HepG2 (cell line): Measurements from ENCODE around the gene PLXND1. TPM values are rescaled to one million over a fixed set of nuclear protein-coding genes. Genes with fewer than 3 reads are reported as not detected.

Experiments used
- ARID3A ChIP-seq: IDR thresholded peaks from 2 replicates; pipeline ENCODE4 v1.6.1; 2012; ENCODE audit warnings: low read depth, low read length, improper control_type of control experiment
- ATF7-NPFF ChIP-seq: sonication (generic); formaldehyde crosslinking; IDR thresholded peaks from 2 replicates; pipeline ENCODE4 v1.8.1; 2023; ENCODE audit warnings: mild to moderate bottlenecking, low read depth, missing genetic modification reagents, moderate library complexity
- CERS6 ChIP-seq: sonication (generic); formaldehyde crosslinking; IDR thresholded peaks from 2 replicates; pipeline ENCODE4 v1.5.0; 2020; ENCODE audit warnings: missing genetic modification reagents
- DNMT1 ChIP-seq: sonication (generic); formaldehyde crosslinking; IDR thresholded peaks from 2 replicates; pipeline ENCODE4 v1.5.1; 2020; ENCODE audit warnings: mild to moderate bottlenecking, missing genetic modification reagents
- HDAC2 ChIP-seq: sonication (generic); formaldehyde crosslinking; IDR thresholded peaks from 2 replicates; pipeline ENCODE4 v1.4.0; 2020; ENCODE audit warnings: missing genetic modification reagents
- JARID2 ChIP-seq: sonication (generic); formaldehyde crosslinking; IDR thresholded peaks from 2 replicates; pipeline ENCODE4 v1.8.1; 2023; ENCODE audit warnings: missing genetic modification reagents, inconsistent platforms; ENCODE audit not compliant: insufficient replicate concordance
- LRRFIP1 ChIP-seq: sonication (generic); formaldehyde crosslinking; conservative IDR thresholded peaks from 2 replicates; pipeline ENCODE4 v1.4.0; 2020; ENCODE audit warnings: missing genetic modification reagents
- MTF2 ChIP-seq: sonication (generic); formaldehyde crosslinking; IDR thresholded peaks from 2 replicates; pipeline ENCODE4 v1.5.0; 2020; ENCODE audit warnings: missing genetic modification reagents, borderline replicate concordance
- MZF1 ChIP-seq: sonication (generic); formaldehyde crosslinking; IDR thresholded peaks from 2 replicates; pipeline ENCODE4 v1.8.1; 2023; ENCODE audit warnings: mild to moderate bottlenecking, missing genetic modification reagents, borderline replicate concordance
- TMF1 ChIP-seq: sonication (generic); formaldehyde crosslinking; IDR thresholded peaks from 2 replicates; pipeline ENCODE4 v1.8.1; 2022; ENCODE audit warnings: low read depth, missing genetic modification reagents
- ZBED4 ChIP-seq: sonication (generic); formaldehyde crosslinking; IDR thresholded peaks from 2 replicates; pipeline ENCODE4 v1.4.0; 2020; ENCODE audit warnings: missing genetic modification reagents, borderline replicate concordance
- ZBTB42 ChIP-seq: sonication (generic); formaldehyde crosslinking; IDR thresholded peaks from 2 replicates; pipeline ENCODE4 v1.5.0; 2020; ENCODE audit warnings: mild to moderate bottlenecking, missing genetic modification reagents
- ZFP36L1 ChIP-seq: sonication (generic); formaldehyde crosslinking; IDR thresholded peaks from 2 replicates; pipeline ENCODE4 v1.8.0; 2022; ENCODE audit warnings: mild to moderate bottlenecking, missing genetic modification reagents, moderate library complexity
- ZKSCAN5 ChIP-seq: sonication (generic); formaldehyde crosslinking; IDR thresholded peaks from 2 replicates; pipeline ENCODE4 v1.5.1; 2020; ENCODE audit warnings: mild to moderate bottlenecking, missing genetic modification reagents
- ZNF496 ChIP-seq: sonication (generic); formaldehyde crosslinking; IDR thresholded peaks from 2 replicates; pipeline ENCODE4 v1.8.1; 2023; ENCODE audit warnings: mild to moderate bottlenecking, moderate library complexity, missing genetic modification reagents; ENCODE audit not compliant: insufficient replicate concordance
- ZNF556 ChIP-seq: sonication (generic); formaldehyde crosslinking; IDR thresholded peaks from 2 replicates; pipeline ENCODE4 v1.4.0; 2020; ENCODE audit warnings: mild to moderate bottlenecking, missing genetic modification reagents, borderline replicate concordance
- ZNF629 ChIP-seq: sonication (generic); formaldehyde crosslinking; conservative IDR thresholded peaks from 2 replicates; pipeline ENCODE4 v1.5.0; 2020; ENCODE audit warnings: missing genetic modification reagents
- ZNF724P ChIP-seq: sonication (generic); formaldehyde crosslinking; IDR thresholded peaks from 2 replicates; pipeline ENCODE4 v1.8.0; 2022; ENCODE audit warnings: missing genetic modification reagents, borderline replicate concordance
- ZNF746 ChIP-seq: sonication (generic); formaldehyde crosslinking; IDR thresholded peaks from 2 replicates; pipeline ENCODE4 v1.8.0; 2022; ENCODE audit warnings: mild to moderate bottlenecking, missing genetic modification reagents
- polyA plus RNA-seq, 8 experiments: library from polyadenylated mRNA; depleted of rRNA in 3 of 8; stranded (reverse) in 7 of 8; unstranded in 1 of 8; fragments of >200 nt; fragmentation: Illumina TruSeq in 4 of 8; extraction: Trizol in 4 of 8; gene quantifications; 2 replicates each; pipeline versions ENCODE4 v1.2.1 to v1.2.3, GENCODE V29; 2011 to 2016; ENCODE audit warnings: low read depth in 4 of 8, missing spikeins in 1 of 8, mixed read lengths in 1 of 8; ENCODE audit not compliant: insufficient read depth in 1 of 8
- total RNA-seq, 5 experiments: library from RNA; depleted of rRNA; stranded (reverse); fragments of >200 nt; fragmentation: Illumina TruSeq; extraction: Trizol; gene quantifications; 2 replicates each; pipeline ENCODE4 v1.2.3, GENCODE V29; 2016; ENCODE audit warnings: low read depth in 1 of 5
- TF ChIP-seq, protein P1 (sequence below): sonication (generic); formaldehyde crosslinking; IDR thresholded peaks from 2 replicates; pipeline ENCODE4 v1.4.0; 2020; ENCODE audit warnings: missing genetic modification reagents, low read depth, mild to moderate bottlenecking, borderline replicate concordance

PLXND1 gene
- total and polyA plus RNA-seq, 2 of the 13 experiments (the other 11 are each of a cell fraction or from before 2014, with no cell fraction given), result 15.9 to 42.0 TPM

DNA sequence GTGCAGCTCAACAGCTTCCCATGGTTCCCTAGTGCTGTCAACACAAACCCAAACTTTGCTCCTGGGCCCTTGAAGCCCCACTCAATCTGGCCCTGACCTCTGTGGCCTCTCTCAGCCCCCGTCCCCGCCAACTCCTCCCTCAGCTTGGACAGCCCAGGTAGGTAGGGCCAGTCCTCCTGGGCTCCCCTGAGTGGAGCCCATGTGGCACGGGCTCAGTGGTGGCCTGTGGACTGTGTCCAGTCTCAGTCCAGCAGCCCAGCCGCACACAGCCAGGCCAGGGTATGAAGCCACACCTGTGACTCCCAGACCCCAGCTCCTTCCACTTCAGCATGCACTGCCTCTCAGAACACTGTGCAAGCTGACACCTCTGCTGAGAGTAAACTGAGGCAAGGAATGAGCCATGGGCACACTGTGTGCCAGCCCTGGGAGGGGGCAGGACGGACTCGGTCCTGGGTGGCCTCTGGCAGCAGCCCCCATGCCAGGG lies 11.5 kb downstream of the PLXND1 start (continued):
- TF ChIP-seq ARID3A (no peak), ZNF556 (CRISPR knock-in tag) (0 out of 2 replicates have a peak, but pooled peaks have one; percentile 75), TMF1 (0 out of 2 replicates have a peak, but pooled peaks have one; percentile 67), CERS6 (CRISPR knock-in tag) (no peak), ZFP36L1 (CRISPR knock-in tag) (no peak), ZNF746 (CRISPR knock-in tag) (peak; percentile 89), MZF1 (CRISPR knock-in tag) (no peak), DNMT1 (CRISPR knock-in tag) (no peak), JARID2 (no peak), LRRFIP1 (no peak), ZBED4 (CRISPR knock-in tag) (peak; percentile 79; the same call in 1 of the 2 replicates), ZNF496 (CRISPR knock-in tag) (no peak), ZKSCAN5 (CRISPR knock-in tag) (no peak), ATF7-NPFF (CRISPR knock-in tag) (no peak), HDAC2 (peak; percentile 85), MTF2 (CRISPR knock-in tag) (0 out of 2 replicates have a peak, but pooled peaks have one; percentile 37), ZNF629 (CRISPR knock-in tag) (peak; percentile 68), ZBTB42 (CRISPR knock-in tag) (no peak), ZNF724P (CRISPR knock-in tag) (no peak)
- TF ChIP-seq, protein P1, sequence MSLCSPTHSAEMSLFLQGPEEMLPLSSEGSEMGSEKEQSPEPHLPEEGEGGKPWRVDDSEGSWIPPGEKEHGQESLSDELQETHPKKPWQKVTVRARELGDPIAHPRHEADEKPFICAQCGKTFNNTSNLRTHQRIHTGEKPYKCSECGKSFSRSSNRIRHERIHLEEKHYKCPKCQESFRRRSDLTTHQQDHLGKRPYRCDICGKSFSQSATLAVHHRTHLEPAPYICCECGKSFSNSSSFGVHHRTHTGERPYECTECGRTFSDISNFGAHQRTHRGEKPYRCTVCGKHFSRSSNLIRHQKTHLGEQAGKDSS (CRISPR knock-in tag), result peak; percentile 81
